ENCODE data around the gene SOX13. TPM values are rescaled to one million over a fixed set of nuclear protein-coding genes. Genes with fewer than 3 reads are reported as not detected.
A peak's percentile ranks its signal among the peaks of the same experiment; 100 is the strongest.

Gene SOX13
- total RNA-seq, 1 experiment from 2014 or later, result not detected

GRCh38 chr1:204124639-204125038 lies 51.7 kb downstream of the SOX13 start:
- in situ Hi-C loops (cut with HindIII; ENCODE audit: low sequenced_read_pairs), result loop anchor here (25.0 kb wide), 1 partner anchor 262 kb away; the partner anchor contains the start of gene SNRPE
- DNase-seq (ENCODE audit: low spot score), result no peak

DNA sequence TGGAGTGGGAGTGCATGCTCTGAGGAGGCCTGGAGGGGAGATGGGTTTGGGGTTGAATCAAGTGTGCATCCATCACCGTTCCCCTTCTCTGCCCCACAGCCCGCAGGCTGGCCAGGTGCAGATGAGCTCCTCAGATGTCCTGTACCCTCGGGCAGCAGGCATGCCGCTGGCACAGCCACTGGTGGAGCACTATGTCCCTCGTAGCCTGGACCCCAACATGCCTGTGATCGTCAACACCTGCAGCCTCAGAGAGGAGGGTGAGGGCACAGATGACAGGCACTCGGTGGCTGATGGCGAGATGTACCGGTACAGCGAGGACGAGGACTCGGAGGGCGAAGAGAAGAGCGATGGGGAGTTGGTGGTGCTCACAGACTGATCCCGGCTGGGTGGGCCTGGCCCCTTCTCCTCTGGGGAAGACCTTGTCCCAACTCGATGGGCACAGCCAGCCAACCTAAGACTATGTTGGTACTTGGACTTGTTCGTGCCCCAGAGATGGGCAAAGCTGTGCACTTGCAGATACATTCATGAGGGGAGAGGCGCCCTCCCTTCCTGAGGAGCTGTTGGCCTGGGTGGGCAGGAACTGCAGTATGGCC lies 52.9 kb downstream of the SOX13 start:
- DNase-seq (ENCODE audit: low spot score), result no peak
- in situ Hi-C loops (cut with HindIII; ENCODE audit: low sequenced_read_pairs), result loop anchor here (25.0 kb wide), 1 partner anchor 264 kb away; the partner anchor contains the start of gene SNRPE

- in situ Hi-C loops (cut with HindIII; ENCODE audit: low sequenced_read_pairs), result loop anchor here (25.0 kb wide), 1 partner anchor 264 kb away; the partner anchor contains the start of gene SNRPE
Observed at GRCh38 chr1:204126386-204126785, 53.5 kb downstream of the SOX13 start.

DNA sequence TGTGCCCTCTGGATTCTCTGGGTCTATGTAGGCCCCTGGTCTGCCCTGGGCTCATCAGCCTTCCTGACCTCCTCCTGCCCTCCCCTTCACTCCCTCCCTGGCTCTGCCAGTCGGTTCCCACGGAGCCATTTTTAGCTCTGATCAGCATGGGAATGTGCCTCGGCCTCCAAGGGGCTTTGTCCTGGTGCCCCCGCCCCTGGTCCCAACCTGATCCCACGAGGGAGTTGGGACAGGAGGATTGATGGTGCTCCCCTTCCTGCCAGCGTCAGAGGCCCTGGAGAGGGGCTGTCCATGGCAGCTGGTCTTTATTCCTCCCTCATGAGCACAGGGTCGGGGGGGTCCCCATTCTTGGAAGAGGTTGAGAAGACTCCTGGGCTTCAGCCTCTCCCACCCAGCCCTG lies 54.0 kb downstream of the SOX13 start:
- DNase-seq (ENCODE audit: low spot score), result no peak
- in situ Hi-C loops (cut with HindIII; ENCODE audit: low sequenced_read_pairs), result loop anchor here (25.0 kb wide), 1 partner anchor 265 kb away; the partner anchor contains the start of gene SNRPE

More at GRCh38 chr1:204126386-204126785, 53.5 kb downstream of the SOX13 start:
- DNase-seq (ENCODE audit: low spot score), result no peak

DNA sequence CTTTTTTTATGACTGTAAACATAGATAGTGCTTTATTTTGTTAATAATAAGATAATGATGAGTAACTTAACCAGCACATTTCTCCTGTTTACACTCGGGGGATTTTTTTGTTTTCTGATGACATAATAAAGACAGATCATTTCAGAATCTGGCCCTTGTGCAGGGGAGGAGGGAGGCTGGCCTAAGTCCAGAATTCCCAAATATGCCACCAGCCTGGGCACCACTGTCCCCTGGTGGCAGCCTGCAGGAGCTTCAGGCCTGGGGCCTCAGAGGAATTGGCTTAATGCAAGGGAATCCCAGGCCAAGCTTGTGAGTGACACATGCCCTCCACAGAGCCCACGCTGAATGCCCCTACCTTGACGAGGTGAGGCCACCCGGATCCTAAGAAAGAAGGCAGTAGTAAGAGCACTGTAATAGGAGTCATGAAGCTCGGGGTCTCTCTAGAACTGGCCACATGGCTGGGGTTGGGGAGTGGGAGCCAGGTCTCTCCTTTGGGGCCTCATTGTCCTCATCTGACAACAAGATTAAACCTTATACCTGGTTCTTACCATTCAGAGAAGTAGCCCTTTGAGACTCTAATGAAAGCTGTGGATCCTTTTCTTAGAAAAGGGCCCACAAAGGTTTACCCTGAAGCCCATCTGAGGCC lies 54.8 kb downstream of the SOX13 start:
- in situ Hi-C loops (cut with HindIII; ENCODE audit: low sequenced_read_pairs), result loop anchor here (25.0 kb wide), 1 partner anchor 265 kb away; the partner anchor contains the start of gene SNRPE
- peak; percentile 56 for DNase-seq (ENCODE audit: low spot score)

DNA sequence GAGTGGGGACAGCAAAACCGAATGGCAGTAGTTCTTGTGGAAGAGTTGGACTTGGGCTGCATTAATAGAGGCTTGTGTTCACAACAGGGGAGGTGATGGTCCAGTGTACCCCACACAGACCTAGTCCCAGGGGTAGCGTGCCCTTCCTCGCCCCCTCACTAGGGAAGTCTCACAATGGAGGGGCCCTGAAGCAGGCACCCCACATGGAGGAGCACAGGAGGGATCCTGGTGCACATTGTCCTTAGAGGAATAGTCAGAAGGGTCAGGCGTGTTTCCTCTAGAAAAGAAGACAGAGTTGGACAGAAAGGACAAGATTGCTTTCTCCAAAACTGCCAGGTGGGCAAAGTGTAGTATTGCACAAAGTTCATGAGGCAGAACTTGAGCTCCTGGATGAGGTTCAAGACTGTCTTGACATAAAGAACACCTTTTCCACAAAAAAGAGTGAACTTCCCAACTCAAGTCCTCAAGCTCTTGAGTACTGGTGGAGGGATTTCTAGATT lies 55.6 kb downstream of the SOX13 start:
- no peak for DNase-seq (ENCODE audit: low spot score)

GRCh38 chr1:204128964-204129896 lies 56.3 kb downstream of the SOX13 start:
- in situ Hi-C loops (cut with HindIII; ENCODE audit: low sequenced_read_pairs), result loop anchor here (25.0 kb wide), 1 partner anchor 267 kb away; the partner anchor contains the start of gene SNRPE
- DNase-seq (ENCODE audit: low spot score), result peak; percentile 69

More for the DNA sequence above, 55.6 kb downstream of the SOX13 start:
- in situ Hi-C loops (cut with HindIII; ENCODE audit: low sequenced_read_pairs), result loop anchor here (25.0 kb wide), 1 partner anchor 266 kb away; the partner anchor contains the start of gene SNRPE

DNA sequence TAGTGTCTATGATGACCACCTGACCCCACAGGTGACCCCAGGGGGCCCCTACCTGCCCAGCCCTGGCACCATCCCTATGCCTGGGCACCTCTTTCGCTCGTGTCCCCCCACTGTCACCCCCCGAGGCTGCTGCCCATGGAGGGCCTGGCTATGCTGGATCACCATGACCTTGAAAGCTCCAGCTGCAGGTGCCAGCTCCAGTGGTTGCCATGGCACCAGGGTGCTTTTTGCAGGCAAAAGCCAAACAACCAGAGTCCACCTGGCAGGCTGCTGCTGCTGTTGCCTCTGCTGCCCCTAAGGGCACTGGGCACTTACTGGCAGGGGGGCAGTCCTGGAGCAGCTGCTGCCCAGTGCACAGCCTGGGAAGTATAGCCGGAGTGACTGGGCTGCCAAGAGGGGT lies 57.3 kb downstream of the SOX13 start:
- in situ Hi-C loops (cut with HindIII; ENCODE audit: low sequenced_read_pairs), result loop anchor here (25.0 kb wide), 1 partner anchor 268 kb away; the partner anchor contains the start of gene SNRPE
- DNase-seq (ENCODE audit: low spot score), result no peak

DNA sequence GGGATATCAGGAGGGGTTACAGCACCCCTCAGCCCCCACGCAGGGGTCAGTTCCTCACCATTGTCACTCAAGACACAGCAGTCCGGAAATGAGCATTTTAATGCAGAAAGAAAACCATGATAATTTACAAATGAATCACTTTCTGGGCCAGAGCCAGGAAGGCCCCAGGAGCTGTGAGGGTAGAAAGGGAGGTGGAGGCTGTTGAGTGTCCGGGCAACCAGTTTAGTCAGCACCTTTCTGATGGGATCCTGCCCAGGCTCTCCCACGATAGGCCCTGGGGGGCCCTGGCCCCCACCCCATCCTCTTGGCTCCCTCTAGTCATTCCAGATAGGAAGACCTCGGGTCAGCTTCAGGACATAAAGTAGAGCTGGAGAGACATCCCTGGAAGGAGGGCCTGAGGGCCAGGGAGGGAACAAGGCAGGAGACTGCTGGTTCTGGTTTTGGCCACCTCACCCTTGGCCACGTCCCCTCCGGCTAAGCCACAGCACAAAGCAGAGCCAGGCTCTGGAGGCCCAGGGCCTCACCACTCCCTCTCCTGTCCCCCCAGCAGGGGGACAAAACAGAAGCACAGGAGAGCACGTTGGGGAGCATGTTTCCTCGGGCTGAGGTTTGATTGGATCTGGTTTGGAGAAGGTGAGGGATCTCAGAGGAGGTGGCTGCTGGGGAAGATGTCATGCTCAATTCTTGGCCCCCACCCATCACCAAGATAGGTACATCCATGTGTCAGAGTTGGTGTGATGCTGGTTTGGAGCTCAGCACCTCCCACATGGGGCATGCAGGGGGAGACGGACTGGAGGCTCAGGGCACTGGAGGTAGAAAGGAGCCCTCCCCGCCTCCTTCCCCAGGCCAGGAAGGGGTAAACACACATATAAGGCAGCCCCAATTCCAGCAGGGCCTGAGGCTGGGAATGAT lies 58.3 kb downstream of the SOX13 start:
- no peak for DNase-seq (ENCODE audit: low spot score)
- in situ Hi-C loops (cut with HindIII; ENCODE audit: low sequenced_read_pairs), result loop anchor here (25.0 kb wide), 1 partner anchor 269 kb away; the partner anchor contains the start of gene SNRPE

- in situ Hi-C loops (cut with HindIII; ENCODE audit: low sequenced_read_pairs), result loop anchor here (25.0 kb wide), 1 partner anchor 270 kb away; the partner anchor contains the start of gene SNRPE
- DNase-seq (ENCODE audit: low spot score), result no peak
Observed at GRCh38 chr1:204131978-204132377, 59.1 kb downstream of the SOX13 start.

GRCh38 chr1:204132718-204133117 lies 59.8 kb downstream of the SOX13 start:
- in situ Hi-C loops (cut with HindIII; ENCODE audit: low sequenced_read_pairs), result loop anchor here (25.0 kb wide), 1 partner anchor 270 kb away; the partner anchor contains the start of gene SNRPE
- no peak for DNase-seq (ENCODE audit: low spot score)

GRCh38 chr1:204134103-204134502 lies 61.2 kb downstream of the SOX13 start:
- no peak for DNase-seq (ENCODE audit: low spot score)
- in situ Hi-C loops (cut with HindIII; ENCODE audit: low sequenced_read_pairs), result loop anchor here (25.0 kb wide), 1 partner anchor 272 kb away; the partner anchor contains the start of gene SNRPE

DNA sequence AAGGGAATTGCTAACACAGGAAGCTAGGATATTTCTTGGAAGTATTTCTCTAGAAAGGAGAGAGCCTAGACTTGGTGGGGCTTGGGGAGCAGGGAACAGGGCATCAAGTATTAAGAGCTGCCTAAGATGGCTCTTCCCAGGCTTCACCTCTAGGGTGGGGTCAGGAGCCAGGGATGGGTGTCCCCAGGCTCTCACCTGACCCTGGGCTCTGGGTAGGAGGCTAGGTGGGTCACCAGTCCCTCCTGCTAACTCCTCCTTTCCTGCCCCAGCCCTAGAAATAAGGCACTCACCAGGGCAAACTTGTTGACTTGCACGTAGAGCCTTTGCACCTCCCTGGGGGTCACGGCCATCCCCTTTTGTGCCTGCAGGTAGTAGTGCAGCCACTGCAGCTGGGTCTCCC lies 63.9 kb downstream of the SOX13 start:
- in situ Hi-C loops (cut with HindIII; ENCODE audit: low sequenced_read_pairs), result loop anchor here (25.0 kb wide), 1 partner anchor 275 kb away; the partner anchor contains the start of gene SNRPE
- no peak for DNase-seq (ENCODE audit: low spot score)

DNA sequence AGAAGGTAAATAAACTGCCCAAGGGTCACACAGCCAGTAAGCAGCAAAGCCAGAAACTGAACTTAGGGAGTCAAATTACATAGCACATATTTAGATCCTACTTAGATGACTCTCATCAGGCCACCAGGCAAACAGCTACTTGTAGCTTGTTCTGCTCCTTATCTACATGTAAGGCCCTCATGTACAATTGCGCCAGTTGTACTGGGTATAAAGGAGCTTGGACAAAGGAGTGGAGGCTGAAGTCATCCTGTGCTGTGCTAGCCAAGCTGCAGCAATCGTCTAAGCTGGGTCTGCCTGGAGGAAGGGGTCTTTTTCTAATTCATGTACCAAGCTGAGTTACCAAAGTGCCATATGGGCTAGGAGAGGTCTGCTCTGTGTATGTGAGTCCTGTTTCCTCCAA lies 66.2 kb downstream of the SOX13 start:
- in situ Hi-C loops (cut with HindIII; ENCODE audit: low sequenced_read_pairs), result loop anchor here (25.0 kb wide), 1 partner anchor 277 kb away; the partner anchor contains the start of gene SNRPE
- DNase-seq (ENCODE audit: low spot score), result no peak

- DNase-seq (ENCODE audit: low spot score), result no peak
- in situ Hi-C loops (cut with HindIII; ENCODE audit: low sequenced_read_pairs), result loop anchor here (25.0 kb wide), 1 partner anchor 278 kb away; the partner anchor contains the start of gene SNRPE
Observed at GRCh38 chr1:204139952-204140351, 67.0 kb downstream of the SOX13 start.

DNA sequence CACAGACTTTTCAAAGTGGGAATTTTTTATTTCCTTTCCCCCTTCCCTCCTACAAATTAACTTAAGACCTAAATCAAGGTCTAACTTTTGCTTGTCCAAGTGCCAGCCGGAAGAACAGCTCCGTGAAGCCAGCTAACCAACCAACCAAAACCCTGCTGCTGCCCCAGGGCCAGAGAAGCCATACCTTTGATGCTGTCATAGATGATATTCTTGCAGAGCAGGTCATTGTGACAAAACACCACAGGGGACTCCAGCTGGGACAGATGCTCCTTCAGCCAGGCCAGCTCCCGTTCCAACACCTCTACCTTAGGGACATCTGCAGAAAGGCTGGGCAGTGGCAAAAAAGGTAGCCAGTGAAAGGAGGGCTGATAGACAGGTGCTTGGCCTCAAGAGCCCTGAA lies 68.2 kb downstream of the SOX13 start:
- in situ Hi-C loops (cut with HindIII; ENCODE audit: low sequenced_read_pairs), result loop anchor here (25.0 kb wide), 1 partner anchor 279 kb away; the partner anchor contains the start of gene SNRPE
- no peak for DNase-seq (ENCODE audit: low spot score)
